Panc1 (cell line): ENCODE data around the gene ANKLE2.
"Not testable (repeated sequence)": the region's sequence is repeated elsewhere in the genome, so short reads cannot be mapped to it uniquely, and the experiment has no call there.

Experiments
- CTCF ChIP-seq: fragments of 450-650 bp; IDR thresholded peaks from 2 replicates; pipeline ENCODE4 v1.5.1; 2017; ENCODE audit warnings: mild to moderate bottlenecking
- POLR2AphosphoS5 ChIP-seq: IDR thresholded peaks from 2 replicates; pipeline ENCODE4 v1.6.1; 2012; ENCODE audit warnings: mild to moderate bottlenecking, low read depth, low read length, moderate library complexity
- REST ChIP-seq, 2 experiments: IDR thresholded peaks; 2 replicates each; pipeline ENCODE4 v1.6.1; 2011 to 2012; ENCODE audit warnings: low read depth in 2 of 2, control low read depth in 1 of 2, low read length in 1 of 2, mild to moderate bottlenecking in 1 of 2, moderate library complexity in 1 of 2; ENCODE audit not compliant: insufficient read depth in 1 of 2
- SIN3A ChIP-seq: IDR thresholded peaks from 2 replicates; pipeline ENCODE4 v1.6.1; 2012; ENCODE audit warnings: low read depth, mild to moderate bottlenecking, low read length, moderate library complexity, borderline replicate concordance; ENCODE audit not compliant: insufficient read depth
- TCF7L2 ChIP-seq: IDR thresholded peaks from 2 replicates; pipeline ENCODE4 v1.6.1; 2011; ENCODE audit warnings: mild to moderate bottlenecking, low read depth, low read length, inconsistent platforms

- not testable (repeated sequence) for TF ChIP-seq CTCF; POLR2AphosphoS5; REST (IDR thresholded peaks at IDR 0.05; ENCODE audit: insufficient read depth in 1 of 2, low read depth in 2 of 2, low read length in 1 of 2); SIN3A; TCF7L2
Measured at GRCh38 chr12:132694888-132695287, 66.7 kb downstream of the ANKLE2 start.
